Stimulated activated CD8-positive, alpha-beta memory T cell treated with anti-CD3 and anti-CD28 coated beads, Interleukin-7, amount 100 ng/mL, for 24 hours (primary cell): Measurements from ENCODE around the gene MPIG6B.

ENCODE experiments used
- DNase-seq: peaks from one replicate; pipeline ENCODE4 v3.0.0-alpha.2; 2020; ENCODE audit warnings: low read depth

Gene MPIG6B

DNA sequence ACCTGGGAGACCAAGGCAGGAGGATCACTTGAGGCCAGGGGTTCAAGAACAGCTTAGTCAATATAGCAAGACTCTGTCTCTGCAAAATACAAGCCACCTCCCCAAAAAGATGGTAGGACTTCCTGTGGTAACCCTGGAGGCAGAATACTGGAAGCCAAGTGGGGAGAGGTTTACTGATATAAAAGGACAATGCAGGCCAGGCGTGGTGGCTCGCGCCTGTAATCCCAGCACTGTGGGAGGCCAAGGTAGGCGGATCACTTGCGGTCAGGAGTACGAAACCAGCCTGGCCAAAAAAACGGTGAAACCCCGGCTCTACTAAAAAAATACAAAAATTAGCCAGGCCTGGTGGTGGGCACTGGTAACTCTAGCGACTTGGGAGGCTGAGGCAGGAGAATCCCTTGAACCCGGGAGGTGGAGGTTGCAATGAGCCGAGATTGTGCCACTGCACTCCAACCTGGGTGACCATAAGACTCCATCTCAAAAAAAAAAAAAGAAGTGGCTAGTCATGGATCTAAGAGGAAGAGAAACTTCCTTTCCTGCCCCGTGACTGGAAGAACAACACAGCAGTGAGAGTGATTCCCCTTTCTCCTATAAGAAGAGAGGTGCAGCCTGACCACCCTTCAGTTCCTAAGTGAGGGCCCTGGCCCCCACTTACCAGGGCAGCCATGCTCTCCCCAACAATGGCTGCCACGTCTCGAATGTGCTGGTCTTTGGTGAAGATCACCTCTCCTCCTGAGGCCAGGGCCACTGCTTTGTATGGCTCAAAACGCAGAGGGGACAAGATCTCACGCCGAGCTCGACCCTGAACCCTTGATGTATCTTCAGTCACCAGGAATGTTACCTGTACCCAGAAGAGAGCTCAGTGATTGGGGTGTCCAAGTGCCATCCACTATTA, 45.4 kb downstream of the MPIG6B start:
- no peak for DNase-seq

DNA sequence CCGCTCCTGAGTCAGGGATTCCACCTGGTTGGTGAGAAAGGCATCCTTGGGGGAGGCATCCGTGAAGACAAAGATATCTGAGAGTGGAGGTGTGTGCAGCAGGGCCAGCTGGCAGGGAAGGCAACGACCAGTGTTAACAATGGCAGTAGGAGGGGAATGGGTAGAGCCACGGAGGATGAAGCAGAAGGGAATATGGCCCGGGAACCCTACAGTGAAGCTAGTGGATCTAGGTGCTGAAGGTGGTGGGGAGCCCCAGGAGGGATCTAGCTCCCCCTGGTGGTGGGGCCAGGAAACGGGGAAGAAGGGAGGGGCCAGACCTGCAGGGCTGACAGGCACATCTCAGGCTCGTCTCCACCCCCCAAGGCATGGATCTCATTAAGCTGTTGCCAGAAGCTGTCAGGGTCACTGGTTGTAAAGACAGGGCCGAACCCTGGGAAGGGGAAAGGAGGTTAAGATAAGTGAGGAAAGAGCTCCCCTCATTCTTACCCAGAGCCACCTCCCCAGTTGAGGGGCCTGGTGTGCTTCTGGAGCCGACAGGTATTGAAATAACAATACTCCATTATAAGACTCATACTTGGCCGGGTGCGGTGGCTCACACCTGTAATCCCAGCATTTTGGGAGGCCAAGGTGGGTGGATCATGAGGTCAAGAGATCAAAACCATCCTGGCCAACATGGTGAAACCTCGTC, 46.7 kb downstream of the MPIG6B start:
- DNase-seq, result peak; percentile 68

DNA sequence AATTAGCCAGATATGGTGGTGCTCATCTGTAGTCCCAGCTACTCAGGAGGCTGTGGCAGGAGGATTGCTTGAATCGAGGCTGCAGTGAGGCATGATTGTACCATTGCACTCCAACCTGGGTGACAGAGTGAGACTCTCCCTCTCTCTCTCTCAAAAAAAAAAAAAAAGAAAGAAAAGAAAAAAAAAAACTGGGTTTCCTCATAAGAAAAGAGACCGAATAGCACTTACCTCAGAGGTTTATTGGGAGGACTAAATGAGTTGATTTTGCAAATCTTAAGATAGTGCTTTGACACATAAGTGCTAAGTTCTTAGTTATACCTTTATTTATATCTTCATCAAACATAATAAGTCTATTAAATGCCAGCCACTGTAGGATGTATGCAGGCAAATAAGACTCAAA, 47.7 kb downstream of the MPIG6B start:
- DNase-seq, result no peak

DNA sequence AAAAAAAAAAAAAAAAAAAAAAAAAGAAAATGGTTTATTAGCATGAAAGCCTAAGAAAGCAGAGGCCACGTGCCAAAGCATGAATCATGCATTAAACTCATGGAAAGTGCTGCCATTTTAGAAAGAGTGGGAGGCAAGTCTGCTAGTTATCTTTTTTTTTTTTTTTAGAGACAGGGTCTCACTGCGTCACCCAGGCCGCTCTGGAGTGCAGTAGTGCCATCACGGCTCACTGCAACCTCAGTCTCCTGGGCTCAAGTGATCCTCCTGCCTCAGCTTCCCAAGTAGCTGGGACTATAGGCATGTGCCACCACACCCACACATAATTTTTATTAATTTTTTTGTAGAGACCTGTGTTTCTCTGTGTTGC, 48.8 kb downstream of the MPIG6B start:
- no peak for DNase-seq

DNA sequence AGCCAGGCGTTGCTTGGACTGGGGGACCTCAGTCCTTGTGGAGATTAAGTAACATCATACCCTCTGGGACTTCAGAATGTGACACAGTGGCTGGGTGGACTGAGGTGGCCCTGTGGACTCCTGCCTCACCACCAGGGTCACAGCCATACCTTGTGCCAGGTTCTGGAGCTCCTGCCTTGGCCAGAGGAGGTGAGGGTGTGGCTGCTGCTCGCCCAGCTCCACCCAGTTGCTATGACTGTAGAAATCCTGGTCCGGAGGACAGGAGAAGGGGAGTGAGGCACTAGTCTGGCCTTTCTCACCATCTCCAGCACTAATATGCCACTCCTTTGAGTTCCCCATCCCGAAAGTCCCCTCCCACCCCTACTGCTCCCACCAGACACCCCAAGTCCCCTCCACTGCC, 52.0 kb downstream of the MPIG6B start:
- DNase-seq, result no peak

DNA sequence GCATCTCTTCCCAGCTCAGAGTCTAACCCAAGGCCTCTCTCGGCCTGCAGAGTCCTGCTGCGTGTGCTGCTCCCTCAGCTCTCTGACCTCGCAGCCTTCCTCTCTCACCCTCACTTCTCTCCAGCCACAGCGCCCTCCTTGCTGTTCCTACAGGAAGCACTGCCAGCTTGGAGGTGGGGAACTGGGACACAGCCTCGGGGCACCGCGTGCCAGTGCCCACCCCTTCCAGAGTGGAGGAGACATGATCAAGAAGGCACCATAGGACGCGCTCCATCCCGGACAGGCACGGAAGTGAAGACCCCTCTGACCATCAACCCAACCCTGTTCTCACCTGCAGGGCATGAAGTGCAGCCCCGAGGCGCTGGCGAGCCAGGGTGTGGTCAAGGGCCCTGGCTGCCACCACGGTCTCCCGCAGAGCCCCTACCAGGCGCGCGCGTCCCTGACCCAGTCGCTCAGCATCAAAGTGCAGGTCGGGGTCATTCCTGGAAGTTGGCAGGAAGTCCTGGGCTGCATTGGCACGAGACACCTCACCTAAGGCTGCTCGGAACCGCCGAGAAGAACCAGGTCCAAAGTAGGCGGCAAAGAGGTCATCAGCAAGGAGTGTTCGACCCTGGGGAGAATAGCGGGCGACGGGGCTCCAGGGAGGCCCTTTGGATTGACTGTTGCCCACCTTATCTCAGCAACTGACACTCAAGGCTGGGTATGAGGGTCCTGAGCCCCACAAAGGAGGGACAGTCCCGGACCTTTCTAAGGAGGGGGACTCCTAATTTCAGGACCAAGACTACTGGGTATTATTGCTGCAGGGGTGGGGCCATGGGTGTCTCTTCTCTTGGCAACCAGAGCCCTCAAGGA, 52.7 kb downstream of the MPIG6B start:
- no peak for DNase-seq
